Panc1 (cell line): ENCODE measurements around the gene AGBL4. TPM values are rescaled to one million over a fixed set of nuclear protein-coding genes. Genes with fewer than 3 reads are reported as not detected.

ENCODE experiments used
- ATAC-seq: fragments of 200-7000 bp; cut with Tn5 transposase; 2 replicates; pipeline ENCODE4 v1.9.1; 2020; ENCODE audit warnings: mild to moderate bottlenecking, moderate library complexity
- BruUV-seq: library from RNA; stranded (reverse); fragments of 400-500 nt; replicated peaks from 2 replicates; lab custom pipeline; 2021; lab: Mats Ljungman, UMichigan
- CTCF ChIA-PET: fragments of 300-600 bp; sonication (Branson Sonifier 250); formaldehyde crosslinking; loops from one replicate; lab custom pipeline; 2022; ENCODE audit warnings: antibody characterized with exemption; lab: Charles Lee
- POLR2A ChIA-PET: fragments of 300-600 bp; sonication (Branson Sonifier 250); formaldehyde crosslinking; loops from one replicate; lab custom pipeline; 2022; ENCODE audit warnings: antibody characterized with exemption; lab: Charles Lee
- DNase-seq: peaks from one replicate; pipeline ENCODE4 v3.0.0-alpha.2; 2010; ENCODE audit warnings: low read depth, low spot score
- H3K27ac ChIP-seq: 2 replicates; pipeline ENCODE4 v1.5.1; 2011; ENCODE audit warnings: mild to moderate bottlenecking, low read length, inconsistent platforms
- H3K27me3 ChIP-seq: fragments of 200-500 bp; sonication (Bioruptor generic); 2 replicates; pipeline ENCODE4 v1.6.0; 2014; ENCODE audit warnings: low read length, inconsistent platforms; ENCODE audit not compliant: control insufficient read depth, insufficient read depth
- H3K36me3 ChIP-seq: fragments of 200-500 bp; sonication (Bioruptor generic); 2 replicates; pipeline ENCODE4 v1.5.1; 2014; ENCODE audit warnings: inconsistent platforms, mild to moderate bottlenecking, low read length, moderate library complexity; ENCODE audit not compliant: control insufficient read depth, insufficient read depth
- H3K4me1 ChIP-seq: 2 replicates; pipeline ENCODE4 v1.5.1; 2011; ENCODE audit warnings: inconsistent platforms, mild to moderate bottlenecking, low read length, moderate library complexity; ENCODE audit not compliant: control insufficient read depth, insufficient read depth
- H3K4me3 ChIP-seq, 2 experiments: 2 replicates each; pipeline ENCODE4 v1.5.1; 2011 to 2012; ENCODE audit warnings: low read depth in 2 of 2, low read length in 2 of 2, mild to moderate bottlenecking in 2 of 2, inconsistent platforms in 1 of 2, moderate library complexity in 1 of 2
- H3K9me3 ChIP-seq: fragments of 200-500 bp; sonication (Bioruptor generic); 2 replicates; pipeline ENCODE4 v1.5.1; 2014; ENCODE audit warnings: low read depth, mild to moderate bottlenecking, inconsistent platforms, low read length, moderate library complexity; ENCODE audit not compliant: control insufficient read depth, insufficient read depth
- POLR2AphosphoS5 ChIP-seq: IDR thresholded peaks from 2 replicates; pipeline ENCODE4 v1.6.1; 2012; ENCODE audit warnings: mild to moderate bottlenecking, low read depth, low read length, moderate library complexity
- SIN3A ChIP-seq: IDR thresholded peaks from 2 replicates; pipeline ENCODE4 v1.6.1; 2012; ENCODE audit warnings: low read depth, mild to moderate bottlenecking, low read length, moderate library complexity, borderline replicate concordance; ENCODE audit not compliant: insufficient read depth
- TCF7L2 ChIP-seq: IDR thresholded peaks from 2 replicates; pipeline ENCODE4 v1.6.1; 2011; ENCODE audit warnings: mild to moderate bottlenecking, low read depth, low read length, inconsistent platforms
- in situ Hi-C: cut with HindIII; loops from 2 replicates; pipeline ENCODE4 v1.10.0; 2016; ENCODE audit warnings: low sequenced_read_pairs, low pct_unique_long_range_greater_than_20kb
- intact Hi-C: fragments of 100-400 bp; cut with micrococcal nuclease; formaldehyde crosslinking; loops from one replicate; pipeline ENCODE4 v1.10.0; 2022; ENCODE audit not compliant: unreplicated experiment
- total RNA-seq: library from RNA; stranded (reverse); gene quantifications from one replicate; pipeline ENCODE4 v1.2.1, GENCODE V29; 2021; ENCODE audit not compliant: unreplicated experiment
- TF ChIP-seq, protein P1 (sequence below), 2 experiments: IDR thresholded peaks; 2 replicates each; pipeline ENCODE4 v1.6.1; 2011 to 2012; ENCODE audit warnings: low read depth in 2 of 2, control low read depth in 1 of 2, low read length in 1 of 2, mild to moderate bottlenecking in 1 of 2, moderate library complexity in 1 of 2; ENCODE audit not compliant: insufficient read depth in 1 of 2
- TF ChIP-seq, protein P2 (sequence below): fragments of 450-650 bp; IDR thresholded peaks from 2 replicates; pipeline ENCODE4 v1.5.1; 2017; ENCODE audit warnings: mild to moderate bottlenecking

The AGBL4 gene
- total RNA-seq, 1 experiment from 2014 or later: not detected

DNA sequence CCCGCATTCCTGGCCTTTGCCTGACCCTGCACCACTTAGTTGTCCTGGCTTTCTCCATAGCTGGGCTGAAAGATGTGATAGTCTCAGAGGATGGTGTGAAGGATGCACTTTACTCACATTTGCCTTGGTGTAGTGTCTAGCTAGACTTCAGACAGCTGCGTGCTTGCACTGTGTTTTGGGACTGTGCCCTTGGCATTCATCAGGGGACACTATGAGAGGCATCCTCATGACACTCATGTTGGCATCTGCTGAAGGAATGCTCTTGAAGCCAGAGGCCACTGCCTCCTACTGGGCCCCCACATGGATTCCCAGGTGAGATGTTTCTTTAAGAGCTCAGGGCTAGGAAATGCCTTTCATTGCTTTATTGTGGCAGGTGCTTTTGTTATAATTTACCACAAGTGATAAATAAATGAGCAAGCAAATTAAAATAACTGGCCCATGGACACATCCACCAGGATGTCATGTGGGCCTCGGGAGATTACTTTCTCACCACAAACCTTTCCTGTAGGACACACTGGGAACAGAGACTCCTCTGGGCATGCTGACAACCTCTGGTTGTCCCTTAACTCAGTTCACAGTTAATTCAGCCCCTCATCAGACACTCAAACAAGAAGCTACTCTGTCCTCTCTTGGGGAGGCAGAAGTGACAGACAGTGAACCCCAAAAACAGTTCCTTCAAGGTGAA, 1452.3 kb downstream of the AGBL4 start:
- intact Hi-C loops (loop anchor here (10.0 kb wide), 1 partner anchor 1763 kb away; no protein-coding TSS in a partner anchor), in situ Hi-C loops (no loop called here)
- BruUV-seq: no TSS peak
- DNase-seq: no peak
- ChIA-PET CTCF (no interaction called here), POLR2A (no interaction called here)
- H3K4me3 ChIP-seq: no peak overlapping the region
- no peaks in the 10 kb centered on the region for H3K36me3 ChIP-seq
- no peaks in the 10 kb centered on the region for H3K4me1 ChIP-seq
- H3K27me3 ChIP-seq: no peaks in the 10 kb centered on the region; the same call in 1 of the 2 replicates
- TF ChIP-seq POLR2AphosphoS5: no peak
- TF ChIP-seq, protein P1, sequence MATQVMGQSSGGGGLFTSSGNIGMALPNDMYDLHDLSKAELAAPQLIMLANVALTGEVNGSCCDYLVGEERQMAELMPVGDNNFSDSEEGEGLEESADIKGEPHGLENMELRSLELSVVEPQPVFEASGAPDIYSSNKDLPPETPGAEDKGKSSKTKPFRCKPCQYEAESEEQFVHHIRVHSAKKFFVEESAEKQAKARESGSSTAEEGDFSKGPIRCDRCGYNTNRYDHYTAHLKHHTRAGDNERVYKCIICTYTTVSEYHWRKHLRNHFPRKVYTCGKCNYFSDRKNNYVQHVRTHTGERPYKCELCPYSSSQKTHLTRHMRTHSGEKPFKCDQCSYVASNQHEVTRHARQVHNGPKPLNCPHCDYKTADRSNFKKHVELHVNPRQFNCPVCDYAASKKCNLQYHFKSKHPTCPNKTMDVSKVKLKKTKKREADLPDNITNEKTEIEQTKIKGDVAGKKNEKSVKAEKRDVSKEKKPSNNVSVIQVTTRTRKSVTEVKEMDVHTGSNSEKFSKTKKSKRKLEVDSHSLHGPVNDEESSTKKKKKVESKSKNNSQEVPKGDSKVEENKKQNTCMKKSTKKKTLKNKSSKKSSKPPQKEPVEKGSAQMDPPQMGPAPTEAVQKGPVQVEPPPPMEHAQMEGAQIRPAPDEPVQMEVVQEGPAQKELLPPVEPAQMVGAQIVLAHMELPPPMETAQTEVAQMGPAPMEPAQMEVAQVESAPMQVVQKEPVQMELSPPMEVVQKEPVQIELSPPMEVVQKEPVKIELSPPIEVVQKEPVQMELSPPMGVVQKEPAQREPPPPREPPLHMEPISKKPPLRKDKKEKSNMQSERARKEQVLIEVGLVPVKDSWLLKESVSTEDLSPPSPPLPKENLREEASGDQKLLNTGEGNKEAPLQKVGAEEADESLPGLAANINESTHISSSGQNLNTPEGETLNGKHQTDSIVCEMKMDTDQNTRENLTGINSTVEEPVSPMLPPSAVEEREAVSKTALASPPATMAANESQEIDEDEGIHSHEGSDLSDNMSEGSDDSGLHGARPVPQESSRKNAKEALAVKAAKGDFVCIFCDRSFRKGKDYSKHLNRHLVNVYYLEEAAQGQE (IDR thresholded peaks at IDR 0.05; ENCODE audit: insufficient read depth in 1 of 2, low read depth in 2 of 2, low read length in 1 of 2): no peak
- TF ChIP-seq, protein P2, sequence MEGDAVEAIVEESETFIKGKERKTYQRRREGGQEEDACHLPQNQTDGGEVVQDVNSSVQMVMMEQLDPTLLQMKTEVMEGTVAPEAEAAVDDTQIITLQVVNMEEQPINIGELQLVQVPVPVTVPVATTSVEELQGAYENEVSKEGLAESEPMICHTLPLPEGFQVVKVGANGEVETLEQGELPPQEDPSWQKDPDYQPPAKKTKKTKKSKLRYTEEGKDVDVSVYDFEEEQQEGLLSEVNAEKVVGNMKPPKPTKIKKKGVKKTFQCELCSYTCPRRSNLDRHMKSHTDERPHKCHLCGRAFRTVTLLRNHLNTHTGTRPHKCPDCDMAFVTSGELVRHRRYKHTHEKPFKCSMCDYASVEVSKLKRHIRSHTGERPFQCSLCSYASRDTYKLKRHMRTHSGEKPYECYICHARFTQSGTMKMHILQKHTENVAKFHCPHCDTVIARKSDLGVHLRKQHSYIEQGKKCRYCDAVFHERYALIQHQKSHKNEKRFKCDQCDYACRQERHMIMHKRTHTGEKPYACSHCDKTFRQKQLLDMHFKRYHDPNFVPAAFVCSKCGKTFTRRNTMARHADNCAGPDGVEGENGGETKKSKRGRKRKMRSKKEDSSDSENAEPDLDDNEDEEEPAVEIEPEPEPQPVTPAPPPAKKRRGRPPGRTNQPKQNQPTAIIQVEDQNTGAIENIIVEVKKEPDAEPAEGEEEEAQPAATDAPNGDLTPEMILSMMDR: no peak
- no peak for TF ChIP-seq SIN3A
- no peak for ATAC-seq
- no peak overlapping the region for H3K27ac ChIP-seq
- H3K9me3 ChIP-seq: no peaks in the 10 kb centered on the region

DNA sequence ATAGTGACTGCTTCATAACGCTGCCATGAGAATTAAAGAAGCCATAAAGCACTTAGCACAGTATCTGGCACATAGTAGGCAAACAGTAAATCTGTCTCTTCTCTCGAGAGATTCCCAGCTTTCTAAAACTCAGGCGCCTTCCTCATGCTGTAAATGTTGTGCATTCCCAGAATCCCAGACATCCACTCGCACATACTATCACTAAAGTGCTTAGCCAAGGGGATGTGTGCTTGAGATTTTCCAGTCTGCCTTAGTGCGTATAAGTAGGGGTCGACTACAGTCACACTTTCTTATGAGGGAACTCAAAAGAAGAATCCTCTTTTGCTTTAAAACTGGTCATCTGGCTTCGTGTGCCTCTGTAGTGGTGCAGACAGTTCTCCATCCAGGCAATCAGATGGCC, 1453.2 kb downstream of the AGBL4 start:
- no TSS peak for BruUV-seq
- Histone ChIP-seq H3K4me3 (no peak overlapping the region), H3K9me3 (no peaks in the 10 kb centered on the region), H3K27me3 (no peaks in the 10 kb centered on the region; the same call in 1 of the 2 replicates), H3K36me3 (no peaks in the 10 kb centered on the region), H3K4me1 (no peaks in the 10 kb centered on the region), H3K27ac (no peak overlapping the region)
- CTCF ChIA-PET: interaction anchor here (0.7 kb wide), 1 partner anchor 884 kb away, joined by 3 read pairs; no protein-coding TSS in a partner anchor
- ATAC-seq (no peak), DNase-seq (no peak)
- POLR2A ChIA-PET: no interaction called here
- in situ Hi-C loops (no loop called here), intact Hi-C loops (loop anchor here (10.0 kb wide), 1 partner anchor 1764 kb away; no protein-coding TSS in a partner anchor)
- no peak for TF ChIP-seq SIN3A
- TF ChIP-seq, protein P1 (IDR thresholded peaks at IDR 0.05; ENCODE audit: insufficient read depth in 1 of 2, low read depth in 2 of 2, low read length in 1 of 2): no peak
- TF ChIP-seq TCF7L2: no peak
- TF ChIP-seq, protein P2: no peak
- no peak for TF ChIP-seq POLR2AphosphoS5
